ENCODE data around the gene DSN1. TPM values are rescaled to one million over a fixed set of nuclear protein-coding genes. Genes with fewer than 3 reads are reported as not detected.

The DSN1 gene
- polyA plus RNA-seq, 2 of the 4 experiments (the other 2 are of a cell fraction), result 38.2 to 41.3 TPM

DNA sequence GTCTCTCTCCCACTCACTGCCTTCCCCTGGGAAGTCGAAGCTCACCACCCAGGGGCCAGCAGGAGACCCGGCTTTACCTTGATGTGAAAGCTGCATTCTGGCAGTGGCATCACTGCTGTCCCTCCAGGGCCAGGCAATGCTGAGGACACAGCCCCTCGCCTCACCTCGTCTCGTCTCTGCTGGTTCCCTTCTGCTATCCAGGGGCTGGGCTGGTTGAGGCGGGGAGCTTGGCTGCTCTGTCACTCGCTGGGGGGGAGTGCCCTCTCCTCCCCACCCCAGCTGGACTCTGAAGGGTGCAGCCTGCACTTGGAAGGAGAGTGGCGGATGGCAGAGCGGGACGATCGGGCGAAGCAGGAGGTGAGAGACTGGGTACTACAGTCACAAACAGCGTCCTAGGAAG lies 12.7 kb upstream of the DSN1 start (continued):
- TF ChIP-seq, protein P1, sequence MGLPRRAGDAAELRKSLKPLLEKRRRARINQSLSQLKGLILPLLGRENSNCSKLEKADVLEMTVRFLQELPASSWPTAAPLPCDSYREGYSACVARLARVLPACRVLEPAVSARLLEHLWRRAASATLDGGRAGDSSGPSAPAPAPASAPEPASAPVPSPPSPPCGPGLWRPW (IDR thresholded peaks at IDR 0.05), result no peak

DNA sequence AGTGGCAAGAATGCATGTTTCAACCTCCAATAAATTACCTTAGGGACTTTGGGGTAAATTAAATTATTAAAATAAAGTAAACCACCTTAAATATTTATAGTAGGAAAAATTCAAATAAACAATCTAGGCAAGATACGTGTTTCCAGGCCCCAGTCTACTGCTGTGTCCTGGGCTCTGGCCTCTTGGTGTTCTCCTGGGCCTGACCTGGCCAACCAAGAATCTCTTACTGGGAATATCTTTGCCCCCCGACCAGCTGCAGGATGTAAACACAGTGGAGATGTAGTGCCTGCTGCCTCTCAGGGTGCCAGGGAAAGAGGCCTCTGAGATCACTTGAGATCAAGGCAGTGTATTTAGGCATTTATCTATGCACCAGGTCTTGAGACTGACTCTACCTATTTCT lies 11.7 kb upstream of the DSN1 start:
- POLR2A ChIA-PET, result no interaction called here
- Histone ChIP-seq H3K4me3 (no peak overlapping the region), H3K4me2 (no peak overlapping the region), H3K27ac (no peak overlapping the region), H3K9me3 (no peaks in the 10 kb centered on the region), H3K4me1 (no peaks in the 10 kb centered on the region)
- FAIRE-seq (no peak), ATAC-seq (no peak), DNase-seq (ENCODE audit: low read depth in 1 of 2, low spot score in 1 of 2) (no peak)
- WGBS (ENCODE audit: missing lambda C conversion rate), result 84% methylated on average over 2 of the region's 2 CpGs
- TF ChIP-seq JUN (IDR thresholded peaks at IDR 0.05) (no peak), SMC3 (IDR thresholded peaks at IDR 0.05) (no peak)
- CTCF ChIA-PET, result interaction anchor here (1.1 to 5.2 kb wide), 3 partner anchors 9 to 23 kb away, joined by 4 to 33 read pairs (median 7); partner anchors contain the start of gene DSN1

DNA sequence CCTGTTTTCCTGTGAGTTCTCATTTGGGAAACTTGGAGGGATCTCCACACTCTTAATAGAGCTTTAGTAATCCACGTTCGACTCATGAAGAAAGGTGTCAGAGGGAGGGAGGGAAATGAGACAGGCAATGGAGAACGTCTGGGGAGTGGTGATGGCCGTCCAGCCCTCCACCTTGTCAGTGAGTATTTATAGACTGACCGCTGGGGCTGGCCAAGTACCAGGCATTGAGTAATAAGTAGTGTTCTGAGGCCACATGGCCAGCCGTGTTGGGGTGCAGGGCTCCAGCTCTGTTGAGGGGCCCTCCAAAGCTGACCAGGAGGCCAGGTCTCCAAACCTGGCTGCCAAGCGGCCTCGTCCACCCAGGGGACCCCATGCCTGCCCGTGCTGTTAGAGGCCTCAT lies 11.3 kb upstream of the DSN1 start:
- WGBS (ENCODE audit: missing lambda C conversion rate), result 86% methylated on average over 9 of the region's 9 CpGs
- no peak overlapping the region for H3K4me2 ChIP-seq
- ATAC-seq (no peak), FAIRE-seq (no peak), DNase-seq (ENCODE audit: low read depth in 1 of 2, low spot score in 1 of 2) (no peak)
- ChIA-PET CTCF (interaction anchor here (0.6 to 5.2 kb wide), 5 partner anchors 9 to 116 kb away, joined by 3 to 33 read pairs (median 4); partner anchors contain the start of gene DSN1), POLR2A (no interaction called here)
- H3K4me1 ChIP-seq, result no peaks in the 10 kb centered on the region
- H3K27ac ChIP-seq, result no peak overlapping the region
- no peaks in the 10 kb centered on the region for H3K9me3 ChIP-seq
- TF ChIP-seq, protein P2, sequence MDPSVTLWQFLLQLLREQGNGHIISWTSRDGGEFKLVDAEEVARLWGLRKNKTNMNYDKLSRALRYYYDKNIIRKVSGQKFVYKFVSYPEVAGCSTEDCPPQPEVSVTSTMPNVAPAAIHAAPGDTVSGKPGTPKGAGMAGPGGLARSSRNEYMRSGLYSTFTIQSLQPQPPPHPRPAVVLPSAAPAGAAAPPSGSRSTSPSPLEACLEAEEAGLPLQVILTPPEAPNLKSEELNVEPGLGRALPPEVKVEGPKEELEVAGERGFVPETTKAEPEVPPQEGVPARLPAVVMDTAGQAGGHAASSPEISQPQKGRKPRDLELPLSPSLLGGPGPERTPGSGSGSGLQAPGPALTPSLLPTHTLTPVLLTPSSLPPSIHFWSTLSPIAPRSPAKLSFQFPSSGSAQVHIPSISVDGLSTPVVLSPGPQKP (IDR thresholded peaks at IDR 0.05; ENCODE audit: low read depth, low read length), result no peak
- TF ChIP-seq HOXA7 (CRISPR knock-in tag; IDR thresholded peaks at IDR 0.05) (no peak), NFE2L2 (conservative IDR thresholded peaks at IDR 0.05; ENCODE audit: low read length) (no peak), FOSB (CRISPR knock-in tag; IDR thresholded peaks at IDR 0.05) (no peak), ESRRA (IDR thresholded peaks at IDR 0.05; ENCODE audit: borderline replicate concordance, low read length) (no peak), RAD21 (conservative IDR thresholded peaks at IDR 0.05 in 1 of 2, IDR thresholded peaks at IDR 0.05 in 1 of 2) (no peak)
- TF ChIP-seq, protein P3, sequence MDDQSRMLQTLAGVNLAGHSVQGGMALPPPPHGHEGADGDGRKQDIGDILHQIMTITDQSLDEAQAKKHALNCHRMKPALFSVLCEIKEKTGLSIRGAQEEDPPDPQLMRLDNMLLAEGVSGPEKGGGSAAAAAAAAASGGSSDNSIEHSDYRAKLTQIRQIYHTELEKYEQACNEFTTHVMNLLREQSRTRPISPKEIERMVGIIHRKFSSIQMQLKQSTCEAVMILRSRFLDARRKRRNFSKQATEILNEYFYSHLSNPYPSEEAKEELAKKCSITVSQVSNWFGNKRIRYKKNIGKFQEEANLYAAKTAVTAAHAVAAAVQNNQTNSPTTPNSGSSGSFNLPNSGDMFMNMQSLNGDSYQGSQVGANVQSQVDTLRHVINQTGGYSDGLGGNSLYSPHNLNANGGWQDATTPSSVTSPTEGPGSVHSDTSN (IDR thresholded peaks at IDR 0.05), result no peak
- no peak overlapping the region for H3K4me3 ChIP-seq

DNA sequence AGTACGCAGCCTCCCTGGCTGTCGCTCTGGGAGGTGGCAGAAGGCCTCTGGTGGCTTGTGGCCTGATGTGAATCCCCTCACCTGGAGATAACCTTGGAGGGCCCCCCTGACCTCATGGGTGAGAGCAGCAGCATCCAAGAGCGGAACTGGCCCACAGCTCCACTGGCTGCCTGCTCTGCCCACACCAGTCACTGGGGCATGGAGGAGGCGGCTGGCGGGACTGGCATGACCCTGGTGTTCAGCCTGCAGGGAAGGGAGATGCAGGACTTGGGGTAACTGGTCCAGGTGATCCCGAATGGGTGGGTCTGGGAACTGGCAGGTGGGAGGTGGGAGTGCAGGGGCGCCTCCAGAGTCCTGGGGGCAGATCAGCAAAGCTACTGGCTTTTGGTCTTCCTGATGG lies 10.6 kb upstream of the DSN1 start:
- 96% methylated on average over 7 of the region's 7 CpGs for WGBS (ENCODE audit: missing lambda C conversion rate)
- FAIRE-seq, result no peak

More for the DNA sequence above, 10.6 kb upstream of the DSN1 start:
- ChIA-PET CTCF (interaction anchor here (1.0 to 5.2 kb wide), 3 partner anchors 10 to 29 kb away, joined by 4 to 33 read pairs (median 7); partner anchors contain the start of gene DSN1), POLR2A (no interaction called here)
- Histone ChIP-seq H3K27ac (no peak overlapping the region), H3K4me1 (no peaks in the 10 kb centered on the region), H3K4me2 (no peak overlapping the region), H3K9me3 (no peaks in the 10 kb centered on the region), H3K4me3 (no peak overlapping the region)
- no peak for ATAC-seq
- TF ChIP-seq TFCP2L1 (CRISPR knock-in tag; IDR thresholded peaks at IDR 0.05), result no peak
- TF ChIP-seq HDAC2 (IDR thresholded peaks at IDR 0.05), result no peak
- no peak for TF ChIP-seq ZC3H11A (IDR thresholded peaks at IDR 0.05)
- no peak for TF ChIP-seq EP300 (IDR thresholded peaks at IDR 0.05)
- no peak for TF ChIP-seq ZNF302 (CRISPR knock-in tag; IDR thresholded peaks at IDR 0.05)
- no peak for TF ChIP-seq MAZ (IDR thresholded peaks at IDR 0.05; ENCODE audit: borderline replicate concordance, low read depth, low read length)
- no peak for TF ChIP-seq MYC (IDR thresholded peaks at IDR 0.05; ENCODE audit: borderline replicate concordance, low read length)
- TF ChIP-seq, protein P4, sequence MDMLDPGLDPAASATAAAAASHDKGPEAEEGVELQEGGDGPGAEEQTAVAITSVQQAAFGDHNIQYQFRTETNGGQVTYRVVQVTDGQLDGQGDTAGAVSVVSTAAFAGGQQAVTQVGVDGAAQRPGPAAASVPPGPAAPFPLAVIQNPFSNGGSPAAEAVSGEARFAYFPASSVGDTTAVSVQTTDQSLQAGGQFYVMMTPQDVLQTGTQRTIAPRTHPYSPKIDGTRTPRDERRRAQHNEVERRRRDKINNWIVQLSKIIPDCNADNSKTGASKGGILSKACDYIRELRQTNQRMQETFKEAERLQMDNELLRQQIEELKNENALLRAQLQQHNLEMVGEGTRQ (IDR thresholded peaks at IDR 0.05), result no peak
- TF ChIP-seq POLR2A (IDR thresholded peaks at IDR 0.05; ENCODE audit: low read length), result no peak
- TF ChIP-seq GATA3 (IDR thresholded peaks at IDR 0.05; ENCODE audit: borderline replicate concordance), result no peak
- no peak for TF ChIP-seq CBX2 (IDR thresholded peaks at IDR 0.05; ENCODE audit: borderline replicate concordance, low read depth)
- no peak for TF ChIP-seq NFE2L2 (conservative IDR thresholded peaks at IDR 0.05; ENCODE audit: low read length)
- TF ChIP-seq CHD2 (IDR thresholded peaks at IDR 0.05; ENCODE audit: low read length, partially characterized antibody), result no peak
- TF ChIP-seq, protein P2 (IDR thresholded peaks at IDR 0.05; ENCODE audit: low read depth, low read length), result no peak
- no peak for TF ChIP-seq RAD21 (conservative IDR thresholded peaks at IDR 0.05 in 1 of 2, IDR thresholded peaks at IDR 0.05 in 1 of 2)
- no peak for TF ChIP-seq KDM1A (IDR thresholded peaks at IDR 0.05; ENCODE audit: low read depth)
- no peak for TF ChIP-seq FOSL2 (IDR thresholded peaks at IDR 0.05)
- no peak for TF ChIP-seq FOSL2 (CRISPR knock-in tag; IDR thresholded peaks at IDR 0.05)
- TF ChIP-seq CEBPB (IDR thresholded peaks at IDR 0.05), result no peak
- no peak for TF ChIP-seq RCOR1 (IDR thresholded peaks at IDR 0.05; ENCODE audit: low read depth, low read length)
- TF ChIP-seq, protein P1 (IDR thresholded peaks at IDR 0.05), result no peak
- no peak for DNase-seq (ENCODE audit: low read depth in 1 of 2, low spot score in 1 of 2)
